ENCODE data around the gene HCRT.
"Not testable (repeated sequence)": the region's sequence is repeated elsewhere in the genome, so short reads cannot be mapped to it uniquely, and the experiment has no call there.

- not testable (repeated sequence) for TF ChIP-seq NFIC (IDR thresholded peaks at IDR 0.05; ENCODE audit: borderline replicate concordance); CTCF (IDR thresholded peaks at IDR 0.05); ZBTB33 (IDR thresholded peaks at IDR 0.05; ENCODE audit: borderline replicate concordance, low read depth); TAF1 (IDR thresholded peaks at IDR 0.05; ENCODE audit: borderline replicate concordance, low read depth, low read length); RFX5 (IDR thresholded peaks at IDR 0.05; ENCODE audit: low read length); FOXM1 (IDR thresholded peaks at IDR 0.05; ENCODE audit: low read depth); REST (IDR thresholded peaks at IDR 0.05; ENCODE audit: low read depth, low read length); IRF3 (IDR thresholded peaks at IDR 0.05; ENCODE audit: low read depth, low read length); MXI1 (IDR thresholded peaks at IDR 0.05; ENCODE audit: low read depth, low read length); SIN3A (IDR thresholded peaks at IDR 0.05; ENCODE audit: borderline replicate concordance, low read depth, low read length); YY1 (IDR thresholded peaks at IDR 0.05; ENCODE audit: low read depth)
Observed at GRCh38 chr17:42206153-42206612, 20.9 kb upstream of the HCRT start.
